Stimulated activated CD8-positive, alpha-beta memory T cell treated with anti-CD3 and anti-CD28 coated beads, Interleukin-15, amount 100 ng/mL, for 48 hours (primary cell): ENCODE data around the gene KCTD5.

Source experiments
- DNase-seq, 2 donors: peaks; one replicate each; pipeline ENCODE4 v3.0.0-alpha.2; 2020; ENCODE audit warnings: low read depth in 2 of 2

Gene KCTD5

DNA sequence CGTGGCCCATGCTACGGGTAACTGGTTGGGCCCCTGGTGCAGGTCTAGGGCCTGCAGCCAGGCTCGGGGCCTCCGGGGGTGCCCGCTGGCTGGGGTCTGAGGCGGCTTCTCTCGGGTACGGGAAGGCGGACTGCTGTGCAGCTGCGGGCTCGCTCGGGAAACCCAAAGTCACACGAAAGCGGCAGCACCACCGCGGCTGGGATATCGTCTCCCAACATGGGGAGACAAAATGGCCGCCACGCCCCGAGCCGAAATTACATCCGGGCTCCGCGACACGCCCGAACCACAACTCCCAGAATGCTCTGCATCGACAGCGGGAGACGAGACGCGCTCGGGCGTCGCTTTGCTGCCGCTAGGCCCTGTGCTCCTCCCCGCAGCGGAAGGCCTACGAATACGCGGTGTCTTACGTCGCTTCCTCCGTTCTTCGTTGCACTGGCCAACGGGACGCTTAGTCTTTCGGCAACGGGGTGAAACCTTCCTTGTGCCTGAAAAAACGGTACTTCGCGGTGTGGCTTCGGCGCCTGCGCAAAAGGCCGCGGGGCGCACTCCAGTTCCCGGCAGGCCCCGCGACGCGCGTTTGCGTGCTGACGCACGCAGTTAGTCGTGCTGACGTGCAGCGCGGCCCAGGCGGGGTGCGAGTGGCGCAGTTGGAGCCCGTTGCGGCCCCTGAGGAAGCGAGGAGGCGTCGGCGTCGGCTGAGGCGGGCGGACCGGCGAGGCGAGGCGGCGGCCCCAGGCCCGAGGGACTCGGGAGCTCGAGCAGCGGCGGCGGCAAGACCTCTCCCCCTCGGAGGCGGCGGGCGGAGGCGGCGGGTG, 69.9 kb downstream of the KCTD5 start, which contains the start of gene SRRM2:
SRRM2 (plus strand) TSS at position 604 of the 815 bp plus-strand sequence. CDS start 3,727 bp downstream, outside the sequence.
- DNase-seq = peak; percentile 90

DNA sequence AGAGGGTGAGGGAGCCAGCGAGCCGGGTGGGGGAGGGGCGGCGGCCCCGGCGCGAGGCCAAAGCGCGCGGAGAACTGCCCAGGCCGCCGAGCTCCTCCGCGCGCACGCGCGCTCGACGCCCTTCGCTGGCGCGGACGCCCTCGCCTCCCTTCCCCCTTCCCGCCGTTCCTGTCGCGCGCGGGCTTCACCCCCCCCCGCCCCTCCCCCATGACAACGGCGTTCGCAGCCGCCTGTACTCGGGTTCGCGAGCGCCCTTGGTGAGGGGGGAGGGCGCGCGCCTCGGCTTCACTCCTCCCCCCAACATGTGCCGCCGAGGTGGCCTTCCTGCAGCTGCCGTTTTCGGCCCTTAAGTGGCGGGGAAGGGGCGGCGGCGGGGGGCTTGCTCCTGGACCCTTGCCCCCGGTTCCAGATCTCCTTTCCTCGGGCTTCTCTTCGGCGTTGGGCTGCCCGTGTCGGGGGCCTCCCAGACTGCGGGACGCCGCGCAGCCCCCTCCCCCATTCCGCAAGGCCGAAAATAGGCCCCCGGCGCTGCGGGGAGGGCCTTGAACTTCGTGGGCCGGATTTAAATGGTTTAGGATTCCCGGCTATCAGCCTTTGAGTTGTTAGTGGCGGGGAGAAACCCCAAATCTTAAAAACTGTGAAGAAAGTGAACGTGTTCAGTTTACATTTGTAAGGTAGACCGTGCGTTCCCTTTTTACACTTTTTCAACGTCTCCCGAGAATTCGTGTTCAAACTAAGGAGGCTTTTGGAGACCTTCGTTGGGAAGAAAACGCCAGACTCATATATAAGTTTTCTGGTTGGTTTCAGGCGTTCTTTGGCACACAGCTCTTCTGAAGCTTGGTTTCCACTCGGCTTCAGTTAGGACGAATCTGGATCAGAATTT, 70.8 kb downstream of the KCTD5 start:
- peak; percentile 71 to 73 for DNase-seq

DNA sequence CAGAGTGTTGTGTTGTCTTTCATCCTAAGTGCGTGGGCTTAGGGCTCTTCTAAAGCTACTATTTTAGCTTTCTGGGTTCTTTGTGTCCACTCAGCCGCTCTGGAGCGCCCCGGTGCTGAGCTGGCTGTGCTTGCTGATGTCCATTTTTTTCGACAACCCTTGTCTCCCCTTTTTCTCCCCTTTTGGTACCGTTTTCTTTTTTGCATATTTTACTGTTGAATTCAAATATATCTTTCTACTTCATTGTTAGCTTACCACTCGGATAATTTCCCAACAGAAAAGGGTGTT, 71.4 kb downstream of the KCTD5 start:
- DNase-seq = no peak

DNA sequence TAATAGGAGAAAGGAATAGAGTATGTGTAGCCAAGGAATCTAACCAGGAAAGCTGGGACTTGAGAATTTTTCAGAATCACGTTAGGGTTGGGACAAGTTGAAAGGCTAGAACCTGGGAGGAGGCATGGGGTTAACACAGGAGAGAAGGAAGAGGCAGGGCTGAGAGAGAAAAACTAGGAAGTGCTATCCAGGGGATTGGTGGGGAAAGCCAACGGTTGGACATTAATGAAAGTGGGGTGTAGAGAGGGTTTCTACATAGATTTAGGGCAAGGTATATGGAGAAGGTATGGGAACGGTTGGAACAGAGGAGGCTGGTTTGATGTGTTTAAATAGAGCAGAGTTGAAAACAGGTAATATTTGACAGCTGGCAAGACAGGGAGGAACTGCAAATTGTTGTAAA, 72.8 kb downstream of the KCTD5 start:
- no peak for DNase-seq

DNA sequence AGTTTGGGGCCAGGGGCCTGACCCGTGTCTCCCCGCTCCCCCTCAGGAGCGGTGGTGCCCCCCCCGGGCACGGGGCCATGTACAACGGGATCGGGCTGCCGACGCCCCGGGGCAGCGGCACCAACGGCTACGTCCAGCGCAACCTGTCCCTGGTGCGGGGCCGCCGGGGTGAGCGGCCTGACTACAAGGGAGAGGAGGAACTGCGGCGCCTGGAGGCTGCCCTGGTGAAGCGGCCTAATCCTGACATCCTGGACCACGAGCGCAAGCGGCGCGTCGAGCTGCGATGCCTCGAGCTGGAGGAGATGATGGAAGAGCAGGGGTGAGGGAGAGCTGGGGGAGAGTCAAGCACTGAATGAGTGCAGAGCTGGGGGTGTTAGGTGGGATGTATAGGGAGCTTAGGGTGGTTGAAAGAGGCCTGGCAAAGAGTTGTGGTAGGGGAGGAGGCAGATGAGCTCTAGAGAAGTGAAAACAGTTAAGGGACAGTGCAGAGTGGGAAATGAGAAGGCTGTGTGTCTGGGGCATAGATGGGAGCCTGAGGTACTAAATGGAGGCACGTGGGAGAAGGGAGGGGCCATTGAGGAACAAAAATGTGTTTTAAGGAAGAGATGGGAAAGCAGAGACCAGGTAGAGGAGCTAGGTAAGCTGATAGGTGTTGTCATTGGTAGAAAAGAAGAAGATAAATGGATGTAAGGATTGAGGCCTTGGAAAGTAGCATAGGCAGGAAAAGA, 74.1 kb downstream of the KCTD5 start:
- DNase-seq = no peak

DNA sequence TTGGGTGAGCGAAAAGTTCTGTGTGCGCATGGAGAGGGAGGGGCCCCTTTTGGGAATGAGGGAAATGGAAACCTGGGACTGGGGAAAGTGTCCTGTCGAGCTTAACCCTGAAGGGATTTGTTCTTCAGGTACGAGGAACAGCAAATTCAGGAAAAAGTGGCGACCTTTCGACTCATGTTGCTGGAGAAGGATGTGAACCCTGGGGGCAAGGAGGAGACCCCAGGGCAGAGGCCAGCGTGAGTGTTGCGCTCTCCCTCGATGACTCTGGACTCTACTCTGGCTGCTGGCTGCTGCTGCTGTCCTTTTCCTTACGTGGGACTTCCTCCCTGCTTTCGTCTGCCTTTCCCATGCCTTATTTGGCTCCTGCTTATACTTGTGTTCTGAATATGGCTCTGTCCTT, 75.0 kb downstream of the KCTD5 start:
- DNase-seq = no peak
